HG03095 (cell line): Measurements from ENCODE around the gene IVD.
"Not testable (repeated sequence)": the region's sequence is repeated elsewhere in the genome, so short reads cannot be mapped to it uniquely, and the experiment has no call there.

Experiments used
- ATAC-seq: cut with Tn5 transposase; IDR thresholded peaks from one replicate; pipeline ENCODE4 v1.9.1; 2021; ENCODE audit warnings: moderate library complexity; ENCODE audit not compliant: unreplicated experiment

Gene IVD

DNA sequence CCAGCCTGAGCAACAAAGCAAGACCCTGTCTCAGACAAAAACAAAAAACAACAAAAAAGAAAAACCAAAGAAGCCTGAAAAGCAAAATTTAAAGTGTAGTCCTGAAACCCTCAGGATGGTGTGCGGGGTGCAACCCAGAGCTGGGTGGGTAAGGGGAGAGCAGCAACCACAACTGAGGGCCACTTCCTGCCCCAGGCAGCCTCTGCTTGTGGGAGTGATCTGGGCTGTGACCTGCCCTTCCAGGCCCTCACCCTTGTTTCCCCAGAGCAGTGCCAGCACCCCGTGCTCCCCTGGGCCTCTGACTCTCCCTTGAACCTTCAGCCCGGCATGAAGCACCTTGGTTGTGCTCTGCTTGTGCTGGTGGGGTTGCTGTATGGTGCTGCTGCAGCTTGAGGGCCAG lies 48.3 kb downstream of the IVD start:
- not testable (repeated sequence) for ATAC-seq

GRCh38 chr15:40454904-40455391 lies 49.4 kb downstream of the IVD start:
- no peak for ATAC-seq

- no peak for ATAC-seq
These were observed 50.7 kb downstream of the IVD start for GRCh38 chr15:40456299-40456712.

- ATAC-seq: no peak
These were observed 51.1 kb downstream of the IVD start for GRCh38 chr15:40456738-40457137.

GRCh38 chr15:40458495-40459371 lies 53.1 kb downstream of the IVD start:
- ATAC-seq: no peak

GRCh38 chr15:40459391-40460015 lies 53.9 kb downstream of the IVD start:
- no peak for ATAC-seq

- ATAC-seq: no peak
These were observed 54.8 kb downstream of the IVD start for GRCh38 chr15:40460404-40460803.

DNA sequence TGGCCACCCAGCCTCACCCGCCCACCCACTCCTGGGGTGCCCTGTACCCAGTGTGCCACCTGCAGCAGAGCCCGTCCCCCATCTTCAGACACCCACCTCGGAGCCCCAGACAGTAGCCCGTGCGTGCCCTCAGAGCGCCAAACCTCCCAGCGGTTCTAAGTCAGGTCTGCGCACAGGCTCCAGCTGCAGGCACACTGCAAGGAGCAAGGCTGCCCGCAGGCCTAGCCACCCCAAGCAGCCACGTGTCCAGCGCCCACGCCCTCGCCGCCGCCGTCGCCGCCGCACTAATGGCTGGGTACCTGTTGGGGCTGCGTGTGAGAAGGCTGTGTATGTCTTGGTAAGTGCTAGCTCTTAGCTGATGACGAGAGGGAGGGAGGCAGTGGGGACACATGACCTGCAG lies 56.4 kb downstream of the IVD start:
- ATAC-seq: no peak

GRCh38 chr15:40463279-40463678 lies 57.7 kb downstream of the IVD start:
- ATAC-seq: no peak

DNA sequence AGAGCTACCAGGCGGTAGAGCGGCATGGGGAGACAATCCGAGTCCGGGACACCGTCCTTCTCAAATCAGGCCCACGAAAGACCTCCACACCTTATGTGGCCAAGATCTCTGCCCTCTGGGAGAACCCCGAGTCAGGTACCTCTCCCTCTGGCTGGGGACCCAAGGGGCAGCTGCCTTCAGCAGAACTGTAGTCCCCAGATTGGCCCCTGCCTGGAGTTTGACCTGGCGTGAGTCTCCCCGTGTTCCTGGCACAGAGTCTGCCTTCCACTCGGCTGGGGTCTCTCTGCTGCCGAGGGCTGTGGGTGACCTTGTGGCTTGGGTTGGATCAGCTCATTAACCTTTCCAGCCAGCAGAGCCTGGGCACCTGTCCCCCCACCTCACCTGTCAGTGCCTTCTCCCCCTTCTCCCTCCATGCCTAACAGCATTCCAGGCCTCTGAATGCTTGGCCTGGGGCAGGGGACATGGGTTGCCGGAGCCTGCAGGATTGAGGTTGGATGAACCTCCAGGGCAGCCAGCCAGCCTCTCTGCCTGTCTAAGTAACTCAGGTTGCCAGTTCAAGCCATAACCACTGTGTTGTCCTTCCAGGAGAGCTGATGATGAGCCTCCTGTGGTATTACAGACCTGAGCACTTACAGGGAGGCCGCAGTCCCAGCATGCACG lies 58.4 kb downstream of the IVD start:
- no peak for ATAC-seq

- no peak for ATAC-seq
These were observed 59.1 kb downstream of the IVD start for GRCh38 chr15:40464595-40465185.

GRCh38 chr15:40465939-40466338 lies 60.3 kb downstream of the IVD start:
- ATAC-seq: no peak

GRCh38 chr15:40466426-40467260 lies 61.0 kb downstream of the IVD start:
- no peak for ATAC-seq

DNA sequence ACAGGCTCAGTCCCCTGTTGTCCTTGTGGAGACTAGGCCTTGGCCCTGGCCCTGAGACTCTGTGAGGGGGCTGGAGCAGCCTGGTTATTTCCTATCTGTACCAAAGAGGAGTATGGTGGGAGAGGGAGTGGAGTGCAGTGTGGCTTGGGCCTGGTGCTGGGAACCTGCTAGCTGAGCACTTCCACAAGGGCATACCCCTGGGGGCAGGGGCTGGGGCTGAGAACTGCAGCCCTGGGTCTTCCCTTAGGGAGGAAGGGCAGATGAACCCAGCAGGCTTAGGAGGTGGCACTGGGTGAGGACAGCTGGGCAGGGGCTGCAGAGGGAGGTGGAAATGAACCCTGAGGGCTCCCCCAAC lies 61.6 kb downstream of the IVD start:
- ATAC-seq: no peak

DNA sequence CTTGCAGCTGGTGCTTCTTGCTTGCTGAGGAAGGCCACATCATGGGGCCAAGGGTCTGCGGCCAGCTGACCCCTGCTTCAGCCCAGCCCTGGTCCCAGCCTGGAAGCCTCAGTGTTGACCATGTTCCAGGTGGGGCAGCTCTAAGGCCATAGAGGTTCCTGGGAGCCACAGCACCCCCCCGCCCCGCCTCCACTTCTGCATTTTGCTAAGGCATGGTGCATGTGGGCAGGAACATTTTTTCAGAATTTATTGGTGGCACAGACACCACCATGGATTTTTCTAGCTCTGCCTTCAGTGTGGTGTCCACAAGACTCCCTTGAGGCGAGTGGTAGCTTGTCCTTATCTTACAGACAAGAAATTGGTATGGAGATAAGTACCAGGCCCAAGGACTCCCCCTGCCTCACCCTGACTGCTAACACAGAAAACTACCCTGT lies 63.3 kb downstream of the IVD start:
- no peak for ATAC-seq

GRCh38 chr15:40469776-40470390 lies 64.3 kb downstream of the IVD start:
- ATAC-seq: no peak

DNA sequence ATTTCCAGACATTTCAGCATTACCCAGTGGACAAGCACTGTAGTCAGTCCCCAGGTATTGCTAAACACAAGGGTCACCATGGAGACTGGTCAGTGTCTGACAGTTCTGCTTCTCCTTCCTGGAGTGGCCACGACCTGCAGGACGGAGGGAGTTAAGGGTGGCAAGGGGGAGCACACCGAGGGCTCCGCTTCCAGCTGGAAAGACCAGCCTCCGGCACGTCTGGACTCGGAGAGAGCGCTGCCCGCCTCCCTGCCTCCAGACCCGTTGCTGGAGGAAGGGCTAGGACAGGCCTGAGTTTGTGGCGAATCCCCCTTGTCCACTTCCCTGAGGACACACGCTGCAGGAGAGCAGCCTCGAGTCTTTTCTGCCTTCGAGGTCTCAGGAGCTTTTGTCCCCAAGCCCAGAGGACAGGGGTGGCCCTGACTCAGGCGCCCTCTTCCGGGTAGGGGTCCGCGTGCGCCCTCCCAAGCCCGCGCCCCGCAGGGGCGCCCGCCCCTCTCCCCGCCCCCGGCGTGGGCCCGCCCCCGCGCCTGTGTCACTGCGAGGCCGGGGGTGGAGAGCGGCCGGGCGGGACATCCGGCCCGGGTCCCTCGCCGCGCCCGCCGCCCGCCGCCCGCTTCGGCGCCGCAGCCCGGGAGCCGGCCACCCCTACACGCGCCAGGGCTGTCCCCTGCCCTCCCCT lies 65.0 kb downstream of the IVD start, which contains the start of gene CHST14:
Gene CHST14 (plus strand): TSS at position 562 of the 682 bp plus-strand sequence. CDS start 230 bp downstream, outside the sequence.
- ATAC-seq: peak; percentile 65
